ENCODE results near the gene POLDIP2. TPM values are rescaled to one million over a fixed set of nuclear protein-coding genes. Genes with fewer than 3 reads are reported as not detected.

POLDIP2 gene
- total RNA-seq, 2 experiments from 2014 or later = 73.8 to 76.4 TPM

DNA sequence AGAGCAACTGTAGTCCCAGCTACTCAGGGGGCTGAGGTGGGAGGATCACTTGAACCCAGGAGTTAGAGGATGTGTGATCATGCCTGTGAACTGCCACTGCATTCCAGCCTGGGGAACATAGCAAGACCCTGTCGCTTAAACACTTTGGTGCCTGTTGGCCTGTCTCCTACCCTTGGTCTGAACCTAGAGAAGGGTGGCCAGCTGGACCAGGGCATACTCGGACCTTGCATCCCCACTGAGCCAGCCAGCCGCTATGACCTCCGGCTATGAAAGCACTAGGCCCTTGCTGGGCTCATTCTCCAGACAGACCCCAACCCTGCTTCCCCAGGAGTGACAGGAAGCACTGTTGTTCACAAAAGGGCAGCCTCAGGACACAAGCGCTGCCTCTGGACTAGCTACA lies 26.7 kb downstream of the POLDIP2 start:
- ChIA-PET CTCF (interaction anchor here (1.3 kb wide), 1 partner anchor 79 kb away, joined by 3 read pairs; no protein-coding TSS in a partner anchor), POLR2A (interaction anchor here (1.0 kb wide), 1 partner anchor 11 kb away, joined by 3 read pairs; no protein-coding TSS in a partner anchor)
- Mint-ChIP-seq H3K4me3 (no peak overlapping the region), H3K4me1 (ENCODE audit: low read depth) (peaks cover 41% of the 10 kb centered on the region), H3K9me3 (no peaks in the 10 kb centered on the region), H3K27ac (no peak overlapping the region), H3K36me3 (peaks cover 27% of the 10 kb centered on the region), H3K27me3 (no peaks in the 10 kb centered on the region)
- intact Hi-C loops (cut with micrococcal nuclease) = no loop called here
- DNase-seq = no peak

DNA sequence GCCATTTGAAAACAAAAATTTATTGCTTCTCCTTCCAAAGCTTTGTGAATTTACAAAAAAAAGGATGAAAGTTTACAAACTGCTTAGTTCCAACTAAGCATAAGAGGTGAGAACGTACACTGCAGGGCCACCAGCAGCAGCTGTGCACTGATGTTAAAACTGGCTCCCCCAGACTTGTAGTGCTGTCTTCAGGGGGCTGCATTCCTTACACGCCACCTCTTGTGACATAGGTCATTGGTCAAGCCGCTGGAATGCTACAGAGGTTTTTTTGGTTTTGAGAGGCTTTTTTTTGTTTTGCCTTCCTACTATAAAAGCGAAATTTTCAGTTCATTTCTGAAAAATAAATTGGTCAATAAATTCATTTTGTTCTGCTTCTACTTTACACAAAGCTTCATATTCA lies 29.0 kb downstream of the POLDIP2 start:
- CTCF ChIA-PET = no interaction called here
- no peak overlapping the region for H3K4me3 Mint-ChIP-seq
- H3K36me3 Mint-ChIP-seq = peaks cover 28% of the 10 kb centered on the region
- H3K27ac Mint-ChIP-seq = peak overlapping the region; percentile 9
- POLR2A ChIA-PET = no interaction called here
- intact Hi-C loops (cut with micrococcal nuclease) = no loop called here
- H3K9me3 Mint-ChIP-seq = no peaks in the 10 kb centered on the region
- DNase-seq = no peak
- no peaks in the 10 kb centered on the region for H3K27me3 Mint-ChIP-seq
- peaks cover 29% of the 10 kb centered on the region for H3K4me1 Mint-ChIP-seq (ENCODE audit: low read depth)

DNA sequence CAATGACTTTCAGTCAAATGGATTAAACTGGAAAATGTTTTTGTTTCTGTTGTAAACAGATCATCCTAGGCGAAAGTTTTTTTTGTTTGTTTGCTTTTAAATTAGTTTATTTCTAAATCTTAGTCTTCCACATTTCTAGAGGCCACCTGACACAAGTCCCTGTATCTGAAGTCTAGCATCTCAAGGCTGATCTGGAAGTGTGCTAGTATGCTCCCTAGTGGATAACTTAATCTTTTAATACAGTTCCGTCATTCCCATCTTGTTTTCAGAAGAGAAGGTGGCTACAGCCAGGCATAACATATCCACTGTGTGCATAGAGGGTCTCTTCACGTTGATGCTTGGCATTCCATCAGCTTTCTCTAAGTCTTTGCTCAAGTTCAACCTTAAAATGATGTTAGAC lies 29.6 kb downstream of the POLDIP2 start:
- no peak for DNase-seq
- ChIA-PET POLR2A (no interaction called here), CTCF (no interaction called here)
- peaks cover 28% of the 10 kb centered on the region for H3K36me3 Mint-ChIP-seq
- peaks cover 29% of the 10 kb centered on the region for H3K4me1 Mint-ChIP-seq (ENCODE audit: low read depth)
- H3K27me3 Mint-ChIP-seq = no peaks in the 10 kb centered on the region
- intact Hi-C loops (cut with micrococcal nuclease) = loop anchor here (1.0 kb wide), 1 partner anchor 8 kb away; the partner anchor contains the start of genes IFT20 and TNFAIP1
- no peaks in the 10 kb centered on the region for H3K9me3 Mint-ChIP-seq
- no peak overlapping the region for H3K27ac Mint-ChIP-seq
- H3K4me3 Mint-ChIP-seq = no peak overlapping the region

DNA sequence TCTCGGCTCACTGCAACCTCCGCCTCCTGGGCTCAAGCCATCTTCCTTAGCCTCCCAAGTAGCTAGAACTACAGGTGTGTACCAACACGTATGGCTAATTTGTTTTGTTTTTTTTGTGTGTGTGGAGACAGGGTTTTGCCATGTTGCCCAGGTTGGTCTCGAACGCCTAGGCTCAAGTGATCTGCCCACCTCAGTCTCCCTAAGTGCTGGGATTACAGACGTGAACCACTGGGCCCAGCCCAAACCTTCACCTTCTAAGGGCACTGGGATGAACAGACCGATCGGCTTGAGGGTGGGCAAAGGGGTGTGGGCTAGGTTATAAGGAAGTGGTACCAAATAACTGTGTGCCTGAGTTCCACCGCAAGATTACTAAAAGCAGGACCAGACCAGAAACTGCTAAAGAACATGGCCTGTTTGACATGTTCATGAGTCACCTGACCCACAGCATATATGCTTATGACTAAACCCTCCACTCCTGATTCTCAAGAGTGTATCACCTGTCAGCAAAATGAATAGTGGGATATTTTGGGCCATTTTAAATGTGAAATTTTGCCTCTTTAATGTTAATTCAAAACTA lies 30.2 kb downstream of the POLDIP2 start:
- CTCF ChIA-PET = no interaction called here
- peak overlapping the region; percentile 60 for H3K27ac Mint-ChIP-seq
- POLR2A ChIA-PET = no interaction called here
- intact Hi-C loops (cut with micrococcal nuclease) = loop anchor here (1.0 kb wide), 1 partner anchor 8 kb away; the partner anchor contains the start of genes IFT20 and TNFAIP1
- peak; percentile 58 for DNase-seq
- H3K4me3 Mint-ChIP-seq = no peak overlapping the region
- H3K27me3 Mint-ChIP-seq = no peaks in the 10 kb centered on the region
- peaks cover 27% of the 10 kb centered on the region for H3K4me1 Mint-ChIP-seq (ENCODE audit: low read depth)
- H3K9me3 Mint-ChIP-seq = no peaks in the 10 kb centered on the region
- peaks cover 28% of the 10 kb centered on the region for H3K36me3 Mint-ChIP-seq

DNA sequence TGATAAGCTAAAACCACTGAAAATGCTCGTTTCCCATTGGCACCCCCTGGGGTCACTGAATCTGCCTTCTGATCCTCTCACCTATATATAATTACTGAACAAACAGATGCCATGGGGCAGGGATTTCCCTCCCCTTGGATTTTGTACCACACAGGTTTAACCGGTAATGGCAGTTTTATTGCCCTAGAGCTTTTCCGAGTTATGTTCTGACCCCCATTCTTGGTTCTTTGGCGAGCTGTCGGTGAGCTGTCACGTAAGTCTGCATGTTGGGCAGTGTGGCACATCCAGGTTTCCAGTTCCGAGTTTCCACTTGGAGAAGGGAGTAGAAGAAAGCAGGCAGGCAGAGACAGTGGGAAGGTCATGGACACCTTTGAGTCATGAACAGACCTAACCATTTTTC lies 31.2 kb downstream of the POLDIP2 start:
- Mint-ChIP-seq H3K4me1 (ENCODE audit: low read depth) (peaks cover 28% of the 10 kb centered on the region), H3K4me3 (no peak overlapping the region), H3K9me3 (no peaks in the 10 kb centered on the region), H3K27me3 (no peaks in the 10 kb centered on the region), H3K27ac (no peak overlapping the region), H3K36me3 (peaks cover 30% of the 10 kb centered on the region)
- intact Hi-C loops (cut with micrococcal nuclease) = no loop called here
- no peak for DNase-seq
- CTCF ChIA-PET = interaction anchor here (1.0 to 1.6 kb wide), 2 partner anchors 10 to 93 kb away, joined by 3 read pairs; partner anchors contain the start of genes IFT20 and TNFAIP1
- POLR2A ChIA-PET = interaction anchor here (1.4 kb wide), 1 partner anchor 9 kb away, joined by 4 read pairs; the partner anchor contains the start of genes IFT20 and TNFAIP1

DNA sequence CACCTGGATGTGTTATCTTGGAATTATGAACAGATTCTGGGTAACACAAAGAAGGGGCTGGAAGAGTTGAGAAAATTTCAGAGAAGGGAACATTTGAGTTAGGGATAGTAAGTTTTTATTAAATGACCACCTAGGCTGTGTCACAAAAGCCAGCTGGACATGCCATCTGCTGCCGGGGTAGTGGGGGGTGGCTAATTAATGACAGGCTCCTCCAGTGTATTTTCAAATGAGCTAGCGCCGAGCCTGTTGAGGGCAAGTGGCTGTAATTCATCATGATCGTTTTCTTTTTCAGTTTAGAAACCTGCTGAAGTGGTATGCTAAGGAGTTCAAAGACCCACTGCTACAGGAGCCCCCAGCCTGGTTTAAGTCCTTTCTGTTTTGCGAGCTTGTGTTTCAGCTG lies 32.1 kb downstream of the POLDIP2 start:
- Mint-ChIP-seq H3K4me1 (ENCODE audit: low read depth) (peaks cover 35% of the 10 kb centered on the region), H3K27me3 (no peaks in the 10 kb centered on the region), H3K27ac (no peak overlapping the region), H3K4me3 (no peak overlapping the region), H3K36me3 (peaks cover 34% of the 10 kb centered on the region), H3K9me3 (no peaks in the 10 kb centered on the region)
- intact Hi-C loops (cut with micrococcal nuclease) = no loop called here
- no peak for DNase-seq
- CTCF ChIA-PET = interaction anchor here (1.6 kb wide), 1 partner anchor 92 kb away, joined by 3 read pairs; no protein-coding TSS in a partner anchor
- POLR2A ChIA-PET = interaction anchor here (1.4 kb wide), 1 partner anchor 10 kb away, joined by 4 read pairs; the partner anchor contains the start of genes IFT20 and TNFAIP1

DNA sequence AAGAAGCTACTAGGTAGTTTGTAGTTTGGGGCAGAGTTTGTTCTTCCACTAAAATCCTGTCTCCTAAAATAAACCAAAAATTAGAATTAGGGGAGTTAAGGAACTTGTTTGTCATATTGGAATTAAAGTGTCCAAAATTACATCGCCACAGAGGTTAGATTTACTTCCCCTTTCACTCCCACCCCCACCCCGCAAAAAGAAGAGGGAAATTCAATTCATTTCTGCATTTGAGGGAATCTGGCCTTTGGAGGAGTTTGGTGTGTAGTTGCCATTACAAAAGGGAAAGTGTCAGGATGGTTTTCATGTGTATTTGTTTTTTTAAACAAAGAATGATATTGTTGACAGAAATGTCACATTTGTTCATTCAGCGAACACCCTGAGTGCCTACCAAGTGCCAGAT lies 32.5 kb downstream of the POLDIP2 start:
- no peaks in the 10 kb centered on the region for H3K9me3 Mint-ChIP-seq
- H3K4me1 Mint-ChIP-seq (ENCODE audit: low read depth) = peaks cover 39% of the 10 kb centered on the region
- H3K4me3 Mint-ChIP-seq = no peak overlapping the region
- peaks cover 37% of the 10 kb centered on the region for H3K36me3 Mint-ChIP-seq
- intact Hi-C loops (cut with micrococcal nuclease) = no loop called here
- DNase-seq = no peak
- H3K27ac Mint-ChIP-seq = no peak overlapping the region
- CTCF ChIA-PET = interaction anchor here (1.6 kb wide), 1 partner anchor 91 kb away, joined by 3 read pairs; no protein-coding TSS in a partner anchor
- H3K27me3 Mint-ChIP-seq = no peaks in the 10 kb centered on the region
- POLR2A ChIA-PET = no interaction called here

DNA sequence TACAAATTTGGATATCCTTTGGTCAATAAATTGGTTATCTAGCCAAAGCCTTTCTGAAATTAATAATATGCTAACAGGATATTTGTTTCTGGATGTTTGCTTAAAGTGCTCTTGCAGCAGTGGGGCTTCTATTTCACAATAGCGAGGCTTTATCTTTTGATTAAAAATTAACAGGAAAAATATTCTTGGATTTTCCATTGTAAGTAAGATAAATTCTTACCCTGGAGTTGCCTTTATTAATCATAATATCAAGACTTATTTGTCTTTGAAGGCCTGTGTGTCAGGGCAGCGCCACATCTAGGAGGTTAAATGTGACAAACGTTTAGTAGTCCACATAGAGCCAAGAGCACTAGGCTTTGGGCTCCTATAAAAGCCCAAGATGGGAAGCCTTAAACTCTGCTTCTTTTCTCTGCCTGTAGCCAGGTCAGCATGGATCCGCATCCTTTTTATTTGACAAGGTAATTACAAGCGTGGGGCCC lies 33.0 kb downstream of the POLDIP2 start:
- CTCF ChIA-PET = interaction anchor here (1.6 kb wide), 1 partner anchor 91 kb away, joined by 3 read pairs; no protein-coding TSS in a partner anchor
- Mint-ChIP-seq H3K36me3 (peaks cover 37% of the 10 kb centered on the region), H3K4me3 (no peak overlapping the region), H3K27me3 (no peaks in the 10 kb centered on the region), H3K27ac (no peak overlapping the region), H3K9me3 (no peaks in the 10 kb centered on the region), H3K4me1 (ENCODE audit: low read depth) (peaks cover 39% of the 10 kb centered on the region)
- POLR2A ChIA-PET = no interaction called here
- no peak for DNase-seq
- intact Hi-C loops (cut with micrococcal nuclease) = no loop called here

DNA sequence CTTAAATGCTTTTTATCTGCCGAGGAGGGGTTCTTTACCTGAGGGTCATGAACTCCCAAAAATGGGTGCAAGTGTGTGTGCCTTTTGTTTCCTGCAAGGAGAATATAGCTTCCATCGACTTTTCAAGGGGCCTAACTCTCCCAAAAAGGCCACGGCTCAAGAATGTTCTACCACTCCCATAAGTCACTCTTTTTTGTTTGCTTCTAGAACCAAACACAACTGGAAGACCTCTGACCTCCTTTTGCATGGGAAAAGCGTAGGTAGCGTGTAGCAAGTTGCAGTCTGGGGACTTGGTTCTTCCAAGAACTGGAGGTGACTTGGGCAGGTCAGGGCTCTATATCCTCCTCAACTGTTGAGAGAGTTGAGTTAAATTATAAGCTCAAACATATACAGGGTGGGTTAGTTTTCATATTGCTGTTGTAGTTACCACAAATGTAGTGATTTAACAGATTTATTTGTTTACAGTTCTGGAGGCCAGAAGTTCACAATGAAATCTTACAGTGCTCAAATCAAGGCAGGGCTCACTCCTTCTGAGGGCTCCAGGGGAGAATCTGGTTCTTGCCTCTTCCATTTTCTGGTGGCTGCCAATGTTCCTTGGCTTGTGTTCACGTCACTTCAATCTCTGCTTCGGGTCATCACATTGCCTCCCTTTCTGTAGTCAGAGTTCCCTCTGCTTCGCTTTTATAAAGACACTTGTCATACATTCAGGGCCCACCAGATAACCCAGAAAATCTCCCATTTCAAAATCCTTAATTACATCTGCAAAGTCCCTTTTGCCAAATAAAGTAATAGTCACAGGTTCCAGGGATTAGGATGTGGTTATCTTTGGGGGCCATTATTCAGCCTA lies 36.9 kb downstream of the POLDIP2 start:
- Mint-ChIP-seq H3K36me3 (peaks cover 12% of the 10 kb centered on the region), H3K9me3 (no peaks in the 10 kb centered on the region), H3K4me3 (peak overlapping the region; percentile 82), H3K4me1 (ENCODE audit: low read depth) (peaks cover 22% of the 10 kb centered on the region), H3K27ac (peak overlapping the region; percentile 6), H3K27me3 (no peaks in the 10 kb centered on the region)
- intact Hi-C loops (cut with micrococcal nuclease) = no loop called here
- DNase-seq = no peak
- ChIA-PET CTCF (interaction anchor here (2.5 kb wide), 1 partner anchor 14 kb away, joined by 13 read pairs; the partner anchor contains the start of genes IFT20 and TNFAIP1), POLR2A (interaction anchor here (1.0 to 4.0 kb wide), 4 partner anchors 10 to 37 kb away, joined by 3 to 21 read pairs (median 3); partner anchors contain the start of genes IFT20, POLDIP2 and TNFAIP1)

DNA sequence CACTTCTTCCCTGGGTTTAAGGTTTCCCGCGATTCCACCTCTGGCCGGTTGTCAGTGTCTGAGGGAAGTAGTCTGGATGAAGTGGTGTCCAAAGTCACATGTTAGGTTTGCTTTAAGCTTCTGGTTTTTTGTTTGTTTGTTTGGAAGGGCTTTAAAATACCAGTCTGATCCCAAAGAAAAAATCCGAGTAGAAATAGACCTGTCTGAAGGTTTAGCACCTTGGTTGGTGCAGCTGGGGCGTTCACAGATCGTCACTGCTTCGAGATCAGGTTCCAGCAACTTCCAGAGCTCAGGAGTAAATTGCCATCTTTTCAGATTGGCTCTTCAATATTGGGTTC lies 37.8 kb downstream of the POLDIP2 start:
- Mint-ChIP-seq H3K4me1 (ENCODE audit: low read depth) (peaks cover 22% of the 10 kb centered on the region), H3K4me3 (peak overlapping the region; percentile 82), H3K27ac (peak overlapping the region; percentile 42), H3K36me3 (peaks cover 12% of the 10 kb centered on the region), H3K27me3 (no peaks in the 10 kb centered on the region), H3K9me3 (no peaks in the 10 kb centered on the region)
- no peak for DNase-seq
- ChIA-PET POLR2A (interaction anchor here (1.0 to 4.0 kb wide), 4 partner anchors 11 to 38 kb away, joined by 3 to 21 read pairs (median 3); partner anchors contain the start of genes IFT20, POLDIP2 and TNFAIP1), CTCF (interaction anchor here (1.1 to 2.5 kb wide), 4 partner anchors 15 to 514 kb away, joined by 3 to 13 read pairs (median 3); partner anchors contain the start of genes IFT20 and TNFAIP1)
- intact Hi-C loops (cut with micrococcal nuclease) = loop anchor here (1.0 to 5.0 kb wide), 4 partner anchors 16 to 277 kb away; partner anchors contain the start of genes IFT20, NLK, SARM1 and TNFAIP1

DNA sequence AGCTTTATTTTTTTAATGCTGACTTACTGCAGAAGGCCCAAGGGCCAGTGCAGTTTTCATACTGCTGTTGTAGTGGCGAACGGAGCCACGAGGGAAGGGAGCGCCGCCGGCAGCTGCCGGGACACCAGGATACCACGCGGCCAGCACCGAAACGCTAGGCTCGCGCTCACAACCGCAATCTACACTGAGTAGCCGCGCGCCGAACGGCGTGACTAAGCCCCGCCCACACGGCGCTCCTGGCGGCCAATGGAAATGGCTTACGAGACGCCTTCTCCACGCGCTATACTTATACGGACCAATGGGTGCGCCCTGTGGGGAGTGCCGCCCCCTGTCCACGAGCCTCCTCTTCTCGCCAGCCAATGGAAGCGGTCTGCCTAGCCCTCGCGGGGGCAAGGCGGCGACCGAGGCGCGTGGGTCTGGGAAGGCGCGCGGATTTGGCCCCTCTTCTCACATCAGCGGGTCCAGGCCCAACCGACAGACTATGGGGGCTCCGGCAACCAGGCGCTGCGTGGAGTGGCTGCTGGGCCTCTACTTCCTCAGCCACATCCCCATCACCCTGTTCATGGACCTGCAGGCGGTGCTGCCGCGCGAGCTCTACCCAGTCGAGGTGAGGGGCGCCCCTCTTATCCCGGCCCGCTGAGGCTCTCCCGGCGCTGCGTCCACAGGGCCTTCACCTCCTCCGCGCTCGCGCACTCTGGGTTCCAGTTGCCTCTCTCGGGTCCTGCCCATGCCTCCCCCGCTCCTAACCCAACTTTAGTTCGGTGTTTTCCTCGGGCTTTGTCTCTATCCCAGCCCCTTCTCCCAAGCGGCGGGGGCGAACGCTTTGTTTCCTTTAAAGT lies 38.3 kb downstream of the POLDIP2 start, which contains the start of gene TMEM97:
TMEM97 (plus strand) TSS at position 442 of the 839 bp plus-strand sequence; CDS start at position 482, 40 bp downstream.
- Mint-ChIP-seq H3K27ac (peak within 1 kb of the TSS; percentile 42), H3K4me1 (ENCODE audit: low read depth) (peaks cover 22% of the 10 kb centered on the region), H3K9me3 (no peaks in the 10 kb centered on the region), H3K36me3 (peaks cover 12% of the 10 kb centered on the region), H3K4me3 (peak within 1 kb of the TSS; percentile 82), H3K27me3 (no peaks in the 10 kb centered on the region)
- peak; percentile 96 for DNase-seq
- intact Hi-C loops (cut with micrococcal nuclease) = loop anchor here (1.0 to 5.0 kb wide), 4 partner anchors 16 to 277 kb away; partner anchors contain the start of genes IFT20, NLK, SARM1 and TNFAIP1
- ChIA-PET CTCF (interaction anchor here (0.6 to 2.5 kb wide), 9 partner anchors 16 to 513 kb away, joined by 3 to 13 read pairs (median 3); partner anchors contain the start of genes IFT20 and TNFAIP1), POLR2A (interaction anchor here (0.6 to 4.0 kb wide), 6 partner anchors 12 to 38 kb away, joined by 3 to 21 read pairs (median 4); partner anchors contain the start of genes IFT20, POLDIP2 and TNFAIP1)
